OCI-LY3 (cell line): ENCODE data around the gene RAB36.

Experiments used
- H2AFZ ChIP-seq: fragments of 200-600, 300-600 bp; shearing (Covaris generic); 2 replicates; pipeline ENCODE4 v1.6.0; 2014; ENCODE audit warnings: antibody characterized with exemption, low read depth, low read length
- H3K27ac ChIP-seq: fragments of 200-600, 300-600 bp; sonication (generic); 2 replicates; pipeline ENCODE4 v1.5.1; 2014; ENCODE audit warnings: mild to moderate bottlenecking, low read length, moderate library complexity, mixed read lengths
- H3K27me3 ChIP-seq: fragments of 200-600, 300-600 bp; sonication (generic); 2 replicates; pipeline ENCODE4 v1.6.1; 2014; ENCODE audit warnings: low read depth, low read length, mixed read lengths
- H3K36me3 ChIP-seq: fragments of 200-600, 300-600 bp; sonication (generic); replicated peaks from 2 replicates; pipeline ENCODE3; 2014; ENCODE audit warnings: low read depth, low read length, mixed read lengths
- H3K4me1 ChIP-seq: fragments of 300-600, 200-600 bp; sonication (generic); 2 replicates; pipeline ENCODE4 v1.6.1; 2014; ENCODE audit warnings: low read length, mixed read lengths
- H3K4me2 ChIP-seq: fragments of 200-600, 300-600 bp; sonication (generic); 2 replicates; pipeline ENCODE4 v1.6.1; 2014; ENCODE audit warnings: low read length, mixed read lengths
- H3K4me3 ChIP-seq: fragments of 300-600, 200-600 bp; sonication (generic); 2 replicates; pipeline ENCODE4 v1.5.1; 2014; ENCODE audit warnings: antibody characterized with exemption, mild to moderate bottlenecking, low read length, moderate library complexity
- H3K79me2 ChIP-seq: fragments of 300-600, 200-600 bp; shearing (Covaris generic); 2 replicates; pipeline ENCODE4 v1.6.1; 2014; ENCODE audit warnings: mild to moderate bottlenecking, low read length, mixed read lengths
- H3K9ac ChIP-seq: fragments of 300-600, 200-600 bp; shearing (Covaris generic); 2 replicates; pipeline ENCODE4 v1.6.0; 2014; ENCODE audit warnings: mild to moderate bottlenecking, low read length, moderate library complexity
- H3K9me3 ChIP-seq: fragments of 200-600, 300-600 bp; shearing (Covaris generic); 2 replicates; pipeline ENCODE4 v1.6.1; 2014; ENCODE audit warnings: low read length, mixed read lengths; ENCODE audit not compliant: insufficient read depth
- H4K20me1 ChIP-seq: fragments of 200-600, 300-600 bp; sonication (generic); 2 replicates; pipeline ENCODE4 v1.6.1; 2016; ENCODE audit warnings: low read length, mixed read lengths; ENCODE audit not compliant: insufficient read depth
- EZH2phosphoT487 ChIP-seq: fragments of 200-600 bp; shearing (Covaris generic); IDR thresholded peaks from 2 replicates; pipeline ENCODE4 v1.6.1; 2018; ENCODE audit warnings: antibody characterized with exemption, mixed run types, low read depth
- TF ChIP-seq, protein P1 (sequence below): fragments of 200-600, 300-600 bp; sonication (generic); IDR thresholded peaks from 2 replicates; pipeline ENCODE4 v1.5.1; 2014; ENCODE audit warnings: antibody characterized with exemption, low read length, low read depth

RAB36 gene

DNA sequence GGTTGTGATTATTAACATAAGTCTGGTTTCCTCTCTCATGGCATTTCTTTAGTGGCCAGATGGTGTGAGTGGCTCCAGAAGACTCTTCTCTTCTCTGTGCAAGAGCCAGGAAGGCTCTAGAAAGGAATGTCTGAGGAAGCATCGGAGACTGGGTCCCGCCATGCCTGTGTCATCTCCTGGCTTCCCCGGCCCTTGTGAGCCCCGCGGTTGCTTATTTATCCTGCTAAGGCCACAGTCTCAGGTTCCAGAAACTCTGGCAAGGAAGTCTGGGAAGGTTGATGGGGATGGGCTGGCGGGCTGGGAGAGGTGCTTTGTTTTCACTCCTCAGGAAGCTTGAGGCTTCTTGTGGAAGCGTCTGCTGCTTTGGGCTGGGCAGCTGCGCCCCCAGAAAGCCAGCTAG is 53.9 kb downstream of the RAB36 start:
- Histone ChIP-seq H4K20me1 (no peaks in the 10 kb centered on the region), H3K27ac (no peak overlapping the region), H3K9me3 (no peaks in the 10 kb centered on the region), H3K9ac (no peak overlapping the region), H3K4me3 (no peak overlapping the region), H3K4me1 (no peaks in the 10 kb centered on the region), H2AFZ (no peak overlapping the region), H3K27me3 (no peaks in the 10 kb centered on the region), H3K36me3 (no peaks in the 10 kb centered on the region), H3K4me2 (no peak overlapping the region), H3K79me2 (no peaks in the 10 kb centered on the region)
- TF ChIP-seq, protein P1, sequence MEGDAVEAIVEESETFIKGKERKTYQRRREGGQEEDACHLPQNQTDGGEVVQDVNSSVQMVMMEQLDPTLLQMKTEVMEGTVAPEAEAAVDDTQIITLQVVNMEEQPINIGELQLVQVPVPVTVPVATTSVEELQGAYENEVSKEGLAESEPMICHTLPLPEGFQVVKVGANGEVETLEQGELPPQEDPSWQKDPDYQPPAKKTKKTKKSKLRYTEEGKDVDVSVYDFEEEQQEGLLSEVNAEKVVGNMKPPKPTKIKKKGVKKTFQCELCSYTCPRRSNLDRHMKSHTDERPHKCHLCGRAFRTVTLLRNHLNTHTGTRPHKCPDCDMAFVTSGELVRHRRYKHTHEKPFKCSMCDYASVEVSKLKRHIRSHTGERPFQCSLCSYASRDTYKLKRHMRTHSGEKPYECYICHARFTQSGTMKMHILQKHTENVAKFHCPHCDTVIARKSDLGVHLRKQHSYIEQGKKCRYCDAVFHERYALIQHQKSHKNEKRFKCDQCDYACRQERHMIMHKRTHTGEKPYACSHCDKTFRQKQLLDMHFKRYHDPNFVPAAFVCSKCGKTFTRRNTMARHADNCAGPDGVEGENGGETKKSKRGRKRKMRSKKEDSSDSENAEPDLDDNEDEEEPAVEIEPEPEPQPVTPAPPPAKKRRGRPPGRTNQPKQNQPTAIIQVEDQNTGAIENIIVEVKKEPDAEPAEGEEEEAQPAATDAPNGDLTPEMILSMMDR, result no peak
- no peak for TF ChIP-seq EZH2phosphoT487

DNA sequence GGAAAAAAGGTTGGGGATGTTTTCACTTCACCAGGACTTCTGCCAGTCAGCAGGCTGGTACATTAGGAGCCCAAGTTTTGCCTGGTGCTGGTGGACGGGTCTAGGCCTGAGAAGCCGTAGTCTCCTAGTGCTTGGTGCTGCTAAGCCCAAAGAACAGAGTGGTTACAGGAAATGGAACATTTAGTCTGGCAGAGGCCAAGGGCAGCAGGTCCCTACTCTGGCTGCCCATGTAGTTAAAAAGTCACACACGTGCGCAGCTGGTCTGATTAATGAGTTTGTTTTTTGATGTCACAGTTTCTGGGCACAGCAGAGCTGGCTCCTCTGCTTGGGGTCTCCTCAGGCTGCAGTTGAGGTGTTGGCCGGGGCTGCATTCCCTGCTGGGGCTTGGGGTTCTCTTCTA is 55.6 kb downstream of the RAB36 start:
- Histone ChIP-seq H3K9me3 (no peaks in the 10 kb centered on the region), H3K4me1 (no peaks in the 10 kb centered on the region), H4K20me1 (no peaks in the 10 kb centered on the region), H3K9ac (no peak overlapping the region), H2AFZ (no peak overlapping the region), H3K27ac (no peak overlapping the region), H3K27me3 (no peaks in the 10 kb centered on the region), H3K79me2 (no peaks in the 10 kb centered on the region), H3K4me2 (no peak overlapping the region), H3K36me3 (no peaks in the 10 kb centered on the region), H3K4me3 (no peak overlapping the region)
- no peak for TF ChIP-seq EZH2phosphoT487
- TF ChIP-seq, protein P1, result no peak

DNA sequence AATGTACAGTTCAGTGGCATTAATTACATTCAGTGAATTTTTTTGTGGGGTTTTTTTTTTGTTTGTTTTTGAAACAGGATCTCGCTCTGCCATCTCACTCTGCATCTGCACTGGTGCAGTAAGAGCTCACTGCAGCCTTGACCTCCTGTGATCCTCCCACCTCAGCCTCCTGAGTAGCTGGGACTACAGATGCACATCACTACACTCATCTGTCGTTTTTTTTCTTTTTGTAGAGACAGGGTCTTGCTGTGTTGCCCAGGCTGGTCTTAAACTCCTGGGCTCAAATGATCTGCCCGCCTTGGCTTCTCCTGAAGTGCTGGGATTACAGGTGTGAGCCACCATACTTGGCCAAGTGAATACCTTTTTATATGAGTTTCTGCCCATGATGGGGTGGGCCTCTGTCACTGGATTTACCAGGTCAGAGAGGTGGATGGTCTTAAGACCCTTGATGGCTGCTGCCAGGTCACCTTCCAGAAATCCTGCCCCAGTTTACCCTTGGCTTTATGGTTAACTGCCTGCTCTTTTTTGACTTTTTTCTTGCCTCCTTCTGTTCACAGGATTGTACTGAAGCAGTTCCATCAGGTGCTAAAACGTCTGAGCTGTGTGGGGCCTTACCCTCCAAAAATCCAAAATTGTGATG is 57.7 kb downstream of the RAB36 start:
- H3K4me2 ChIP-seq, result no peak overlapping the region
- no peak overlapping the region for H3K27ac ChIP-seq
- H3K36me3 ChIP-seq, result no peaks in the 10 kb centered on the region
- no peak overlapping the region for H2AFZ ChIP-seq
- H3K9ac ChIP-seq, result no peak overlapping the region
- no peaks in the 10 kb centered on the region for H3K9me3 ChIP-seq
- H3K79me2 ChIP-seq, result no peaks in the 10 kb centered on the region
- no peaks in the 10 kb centered on the region for H4K20me1 ChIP-seq
- TF ChIP-seq EZH2phosphoT487, result no peak
- TF ChIP-seq, protein P1, result no peak
- no peak overlapping the region for H3K4me3 ChIP-seq
- H3K4me1 ChIP-seq, result no peaks in the 10 kb centered on the region
- no peaks in the 10 kb centered on the region for H3K27me3 ChIP-seq

DNA sequence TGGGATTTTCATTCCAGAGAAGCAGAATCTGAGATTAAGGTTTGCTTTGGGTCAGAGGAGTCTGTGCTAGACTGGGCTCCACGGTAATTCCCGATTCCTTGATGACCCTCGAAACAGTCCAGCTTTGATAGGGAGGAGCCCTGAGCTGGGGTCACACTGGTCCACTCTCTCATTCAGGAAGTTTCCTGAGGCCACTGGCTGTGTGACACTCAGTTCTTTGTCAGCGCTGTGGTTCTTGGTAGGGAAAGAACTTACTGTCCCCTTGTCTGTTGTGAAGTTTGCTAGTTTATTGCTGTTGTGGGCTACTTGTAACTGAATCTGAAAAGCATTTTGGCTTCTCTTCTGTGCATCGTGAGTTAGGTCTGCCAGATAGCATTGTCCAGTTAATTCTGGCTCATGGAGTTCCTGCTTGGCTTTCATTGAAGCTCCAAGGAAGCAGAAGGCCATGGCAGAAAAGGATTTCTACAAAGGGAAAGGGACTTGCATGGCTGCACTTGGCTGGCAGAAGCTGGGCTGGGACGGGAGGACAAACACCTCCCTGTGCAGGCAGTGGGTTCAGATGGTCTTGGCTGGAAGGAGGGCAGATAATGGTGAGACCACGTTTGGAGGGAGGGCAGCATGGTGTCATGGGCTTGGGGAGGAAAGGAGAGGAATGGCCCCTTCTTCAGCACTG is 58.3 kb downstream of the RAB36 start:
- no peak for TF ChIP-seq EZH2phosphoT487
- TF ChIP-seq, protein P1, result no peak
- Histone ChIP-seq H2AFZ (no peak overlapping the region), H3K4me1 (no peaks in the 10 kb centered on the region), H3K79me2 (no peaks in the 10 kb centered on the region), H3K27me3 (no peaks in the 10 kb centered on the region), H3K36me3 (no peaks in the 10 kb centered on the region), H3K27ac (no peak overlapping the region), H4K20me1 (no peaks in the 10 kb centered on the region), H3K9me3 (no peaks in the 10 kb centered on the region), H3K9ac (no peak overlapping the region), H3K4me2 (no peak overlapping the region), H3K4me3 (no peak overlapping the region)
